ENCODE data around the gene USP54. TPM values are rescaled to one million over a fixed set of nuclear protein-coding genes. Genes with fewer than 3 reads are reported as not detected.

USP54 gene
- polyA plus RNA-seq, 1 donor from 2014 or later, result 12.7 TPM

- Histone ChIP-seq H3K4me3 (ENCODE audit: low read length) (no peak overlapping the region), H2AFZ (ENCODE audit: low read depth, low read length) (no peak overlapping the region), H3K27ac (ENCODE audit: low read length) (no peak overlapping the region), H3F3A (ENCODE audit: insufficient read depth, low read length, poor library complexity, severe bottlenecking) (no peaks in the 10 kb centered on the region), H3K9me2 (ENCODE audit: insufficient read depth, low read length) (no peaks in the 10 kb centered on the region), H3K9me3 (ENCODE audit: low read length) (no peaks in the 10 kb centered on the region), H3K27me3 (ENCODE audit: insufficient read depth, low read depth, low read length) (no peaks in the 10 kb centered on the region), H4K20me1 (ENCODE audit: insufficient read depth) (no peaks in the 10 kb centered on the region), H3K9ac (ENCODE audit: low read length) (no peak overlapping the region), H3K36me3 (ENCODE audit: insufficient read depth, low read length) (no peaks in the 10 kb centered on the region), H3K79me2 (replicated peaks; ENCODE audit: insufficient read depth, low read length) (no peaks in the 10 kb centered on the region), H3K4me2 (ENCODE audit: low read length) (no peak overlapping the region)
- TF ChIP-seq TAF1 (IDR thresholded peaks at IDR 0.05; ENCODE audit: low read depth) (no peak), EZH2 (IDR thresholded peaks at IDR 0.05; ENCODE audit: borderline replicate concordance, insufficient read depth, low read length, poor library complexity, severe bottlenecking) (no peak), RAD21 (conservative IDR thresholded peaks at IDR 0.05) (no peak), POLR2AphosphoS5 (IDR thresholded peaks at IDR 0.05) (no peak), REST (IDR thresholded peaks at IDR 0.05; ENCODE audit: borderline replicate concordance) (no peak), EP300 (conservative IDR thresholded peaks at IDR 0.05; ENCODE audit: poor library complexity, severe bottlenecking) (no peak), CTCF (IDR thresholded peaks at IDR 0.05; ENCODE audit: poor library complexity, severe bottlenecking) (no peak), SMC3 (conservative IDR thresholded peaks at IDR 0.05; ENCODE audit: poor library complexity) (no peak), MXI1 (conservative IDR thresholded peaks at IDR 0.05; ENCODE audit: poor library complexity, severe bottlenecking) (no peak)
Measured at GRCh38 chr10:73561192-73561591, 29.9 kb downstream of the USP54 start.

- Histone ChIP-seq H3F3A (ENCODE audit: insufficient read depth, low read length, poor library complexity, severe bottlenecking) (no peaks in the 10 kb centered on the region), H2AFZ (ENCODE audit: low read depth, low read length) (no peak overlapping the region), H3K27me3 (ENCODE audit: insufficient read depth, low read depth, low read length) (no peaks in the 10 kb centered on the region), H3K36me3 (ENCODE audit: insufficient read depth, low read length) (no peaks in the 10 kb centered on the region), H4K20me1 (ENCODE audit: insufficient read depth) (no peaks in the 10 kb centered on the region), H3K79me2 (replicated peaks; ENCODE audit: insufficient read depth, low read length) (no peaks in the 10 kb centered on the region), H3K4me3 (ENCODE audit: low read length) (no peak overlapping the region), H3K9me2 (ENCODE audit: insufficient read depth, low read length) (no peaks in the 10 kb centered on the region), H3K4me2 (ENCODE audit: low read length) (no peak overlapping the region), H3K9me3 (ENCODE audit: low read length) (no peaks in the 10 kb centered on the region), H3K27ac (ENCODE audit: low read length) (no peak overlapping the region), H3K9ac (ENCODE audit: low read length) (no peak overlapping the region)
- TF ChIP-seq CTCF (IDR thresholded peaks at IDR 0.05; ENCODE audit: poor library complexity, severe bottlenecking) (no peak), EP300 (conservative IDR thresholded peaks at IDR 0.05; ENCODE audit: poor library complexity, severe bottlenecking) (no peak), RAD21 (conservative IDR thresholded peaks at IDR 0.05) (no peak), POLR2AphosphoS5 (IDR thresholded peaks at IDR 0.05) (no peak), TAF1 (IDR thresholded peaks at IDR 0.05; ENCODE audit: low read depth) (no peak), REST (IDR thresholded peaks at IDR 0.05; ENCODE audit: borderline replicate concordance) (no peak), MXI1 (conservative IDR thresholded peaks at IDR 0.05; ENCODE audit: poor library complexity, severe bottlenecking) (no peak), SMC3 (conservative IDR thresholded peaks at IDR 0.05; ENCODE audit: poor library complexity) (no peak), EZH2 (IDR thresholded peaks at IDR 0.05; ENCODE audit: borderline replicate concordance, insufficient read depth, low read length, poor library complexity, severe bottlenecking) (no peak)
Measured at GRCh38 chr10:73559590-73559989, 31.6 kb downstream of the USP54 start.

All from neural cell (in vitro differentiated cells).